Osteoblast (primary cell): ENCODE results near the gene FBXO9. TPM values are rescaled to one million over a fixed set of nuclear protein-coding genes. Genes with fewer than 3 reads are reported as not detected.

Source experiments
- DNase-seq: peaks from one replicate; pipeline ENCODE4 v3.0.0; 2011; ENCODE audit warnings: low spot score, mixed read lengths; ENCODE audit not compliant: insufficient read length; ENCODE audit errors: missing footprints
- H2AFZ ChIP-seq: 2 replicates; pipeline ENCODE4 v1.6.0; 2011; ENCODE audit warnings: mild to moderate bottlenecking, low read length
- H3K27ac ChIP-seq: 2 replicates; pipeline ENCODE4 v1.5.1; 2011; ENCODE audit warnings: mild to moderate bottlenecking, low read depth, low read length, moderate library complexity
- H3K27me3 ChIP-seq: 2 replicates; pipeline ENCODE4 v1.6.0; 2012; ENCODE audit warnings: mild to moderate bottlenecking, control low read depth, inconsistent platforms, low read length, moderate library complexity; ENCODE audit not compliant: insufficient read depth
- H3K36me3 ChIP-seq: 2 replicates; pipeline ENCODE4 v1.5.1; 2011; ENCODE audit warnings: mild to moderate bottlenecking, low read length, control low read depth, moderate library complexity; ENCODE audit not compliant: insufficient read depth
- H3K4me1 ChIP-seq: 2 replicates; pipeline ENCODE4 v1.5.1; 2011; ENCODE audit warnings: mild to moderate bottlenecking, low read length, control low read depth, moderate library complexity; ENCODE audit not compliant: insufficient read depth
- H3K4me2 ChIP-seq: 2 replicates; pipeline ENCODE4 v1.6.0; 2011; ENCODE audit warnings: mild to moderate bottlenecking, low read length; ENCODE audit not compliant: insufficient read depth
- H3K4me3 ChIP-seq: fragments of 200-600 bp; sonication (generic); 3 replicates; pipeline ENCODE4 v1.5.1; 2012; ENCODE audit warnings: mild to moderate bottlenecking, low read length, inconsistent platforms; ENCODE audit not compliant: insufficient read depth
- H3K79me2 ChIP-seq: 2 replicates; pipeline ENCODE4 v1.6.0; 2012; ENCODE audit warnings: mild to moderate bottlenecking, low read length, control low read depth, inconsistent platforms; ENCODE audit not compliant: insufficient read depth
- H3K9me3 ChIP-seq: 2 replicates; pipeline ENCODE4 v1.5.1; 2011; ENCODE audit warnings: low read depth, low read length, control low read depth
- H4K20me1 ChIP-seq: 2 replicates; pipeline ENCODE4 v1.6.0; 2012; ENCODE audit warnings: mild to moderate bottlenecking, low read length, control low read depth; ENCODE audit not compliant: insufficient read depth
- CTCF ChIP-seq: IDR thresholded peaks from 2 replicates; pipeline ENCODE4 v1.5.1; 2011; ENCODE audit warnings: mild to moderate bottlenecking, low read depth, low read length, moderate library complexity; ENCODE audit errors: extremely low read depth
- total RNA-seq: library from RNA; depleted of rRNA; stranded (reverse); fragments of >200 nt; gene quantifications from 2 replicates; pipeline ENCODE4 v1.2.3, GENCODE V29; 2012

Gene FBXO9
- total RNA-seq, 1 donor = 53.6 TPM

GRCh38 chr6:53033764-53034163 lies 31.4 kb upstream of the FBXO9 start:
- Histone ChIP-seq H2AFZ (no peak overlapping the region), H3K4me1 (peaks cover 36% of the 10 kb centered on the region), H3K79me2 (no peaks in the 10 kb centered on the region), H3K27ac (peak overlapping the region; percentile 63), H3K4me3 (no peak overlapping the region), H3K9me3 (no peaks in the 10 kb centered on the region), H3K36me3 (peaks cover 15% of the 10 kb centered on the region), H3K27me3 (no peaks in the 10 kb centered on the region), H4K20me1 (no peaks in the 10 kb centered on the region), H3K4me2 (peak overlapping the region; percentile 21)
- no peak for DNase-seq
- no peak for TF ChIP-seq CTCF

- Histone ChIP-seq H3K4me2 (no peak overlapping the region), H3K36me3 (peaks cover 24% of the 10 kb centered on the region), H3K27ac (no peak overlapping the region), H2AFZ (no peak overlapping the region), H3K4me3 (no peak overlapping the region), H4K20me1 (no peaks in the 10 kb centered on the region), H3K4me1 (peaks cover 40% of the 10 kb centered on the region), H3K9me3 (no peaks in the 10 kb centered on the region), H3K79me2 (no peaks in the 10 kb centered on the region), H3K27me3 (no peaks in the 10 kb centered on the region)
- no peak for TF ChIP-seq CTCF
- DNase-seq = no peak
Measured at GRCh38 chr6:53035549-53036213, 29.5 kb upstream of the FBXO9 start.

GRCh38 chr6:53038141-53038540 lies 27.1 kb upstream of the FBXO9 start:
- no peak for TF ChIP-seq CTCF
- Histone ChIP-seq H3K9me3 (no peaks in the 10 kb centered on the region), H3K36me3 (peaks cover 16% of the 10 kb centered on the region), H4K20me1 (no peaks in the 10 kb centered on the region), H3K27ac (no peak overlapping the region), H3K79me2 (no peaks in the 10 kb centered on the region), H3K4me1 (peaks cover 54% of the 10 kb centered on the region), H2AFZ (no peak overlapping the region), H3K4me3 (no peak overlapping the region), H3K4me2 (no peak overlapping the region), H3K27me3 (no peaks in the 10 kb centered on the region)
- no peak for DNase-seq

GRCh38 chr6:53038596-53038995 lies 26.6 kb upstream of the FBXO9 start:
- no peaks in the 10 kb centered on the region for H3K9me3 ChIP-seq
- H3K4me1 ChIP-seq = peaks cover 54% of the 10 kb centered on the region
- no peak overlapping the region for H3K4me3 ChIP-seq
- no peaks in the 10 kb centered on the region for H4K20me1 ChIP-seq
- no peak overlapping the region for H3K4me2 ChIP-seq
- no peaks in the 10 kb centered on the region for H3K79me2 ChIP-seq
- H2AFZ ChIP-seq = no peak overlapping the region
- no peak for TF ChIP-seq CTCF
- no peaks in the 10 kb centered on the region for H3K27me3 ChIP-seq
- no peak for DNase-seq
- H3K27ac ChIP-seq = no peak overlapping the region
- H3K36me3 ChIP-seq = peaks cover 16% of the 10 kb centered on the region
